NCI-H774 (cell line): ENCODE results near the gene NLGN4X.

ENCODE experiments used
- DNase-seq: peaks from one replicate; lab custom pipeline; 2025; lab: John Stamatoyannopoulos, UW

Gene NLGN4X

GRCh38 chrX:5857232-5857631, 371.4 kb downstream of the NLGN4X start:
- no peak for DNase-seq

DNA sequence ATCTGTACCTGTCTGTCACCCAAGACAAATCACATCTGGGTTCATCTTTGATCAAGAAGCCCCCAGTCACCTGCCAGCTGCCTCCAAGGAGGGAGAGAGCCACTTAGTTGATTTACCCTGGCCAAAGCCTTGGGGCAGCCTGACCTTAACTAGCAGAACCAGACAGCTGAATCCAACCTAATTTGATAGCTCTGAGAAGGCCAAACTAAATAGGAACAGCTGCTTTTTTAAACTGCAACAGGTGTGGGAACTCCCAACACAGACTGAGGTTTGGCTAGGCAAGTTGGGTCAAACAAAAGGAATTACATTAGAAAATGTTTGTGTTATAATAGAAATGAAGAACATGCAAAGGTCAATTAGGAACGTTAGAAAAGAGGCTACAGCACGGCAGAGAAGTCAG, 375.7 kb downstream of the NLGN4X start:
- no peak for DNase-seq

GRCh38 chrX:5842601-5843000, 386.1 kb downstream of the NLGN4X start:
- DNase-seq, result no peak
